ENCODE data around the gene SUPT3H.

SUPT3H gene

DNA sequence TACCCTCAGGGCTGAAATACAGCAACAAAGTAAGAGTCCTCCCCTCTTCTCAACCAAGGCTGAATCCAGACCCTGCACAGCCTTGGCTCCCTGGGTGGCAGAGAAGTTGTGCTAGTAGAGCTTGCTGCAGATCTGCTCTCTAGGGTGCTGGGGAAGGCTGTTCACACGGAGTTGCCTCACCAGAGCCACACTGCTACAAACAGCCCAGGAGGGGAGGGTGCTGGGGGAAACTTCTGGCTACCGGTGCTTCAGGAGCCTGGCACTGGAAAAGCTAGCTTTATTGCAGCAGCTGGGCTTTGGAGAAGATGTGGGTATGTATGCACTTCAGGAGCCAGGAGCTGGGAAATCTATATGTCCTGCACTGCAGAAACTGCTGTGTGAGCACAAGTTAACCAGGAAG lies 37.6 kb upstream of the SUPT3H start:
- TF ChIP-seq ZBTB7A (IDR thresholded peaks at IDR 0.05; ENCODE audit: low read depth) (no peak), RAD21 (IDR thresholded peaks at IDR 0.05; ENCODE audit: low read depth) (no peak), TCF12 (IDR thresholded peaks at IDR 0.05; ENCODE audit: low read depth) (no peak), TAF1 (IDR thresholded peaks at IDR 0.05; ENCODE audit: low read depth) (no peak), TEAD4 (IDR thresholded peaks at IDR 0.05) (no peak), YY1 (IDR thresholded peaks at IDR 0.05; ENCODE audit: low read depth) (no peak), FOXM1 (IDR thresholded peaks at IDR 0.05; ENCODE audit: borderline replicate concordance, low read depth) (no peak), CREB1 (IDR thresholded peaks at IDR 0.05; ENCODE audit: low read depth) (no peak), CEBPB (IDR thresholded peaks at IDR 0.05) (no peak), EGR1 (IDR thresholded peaks at IDR 0.05) (no peak)
- TF ChIP-seq, protein P1, sequence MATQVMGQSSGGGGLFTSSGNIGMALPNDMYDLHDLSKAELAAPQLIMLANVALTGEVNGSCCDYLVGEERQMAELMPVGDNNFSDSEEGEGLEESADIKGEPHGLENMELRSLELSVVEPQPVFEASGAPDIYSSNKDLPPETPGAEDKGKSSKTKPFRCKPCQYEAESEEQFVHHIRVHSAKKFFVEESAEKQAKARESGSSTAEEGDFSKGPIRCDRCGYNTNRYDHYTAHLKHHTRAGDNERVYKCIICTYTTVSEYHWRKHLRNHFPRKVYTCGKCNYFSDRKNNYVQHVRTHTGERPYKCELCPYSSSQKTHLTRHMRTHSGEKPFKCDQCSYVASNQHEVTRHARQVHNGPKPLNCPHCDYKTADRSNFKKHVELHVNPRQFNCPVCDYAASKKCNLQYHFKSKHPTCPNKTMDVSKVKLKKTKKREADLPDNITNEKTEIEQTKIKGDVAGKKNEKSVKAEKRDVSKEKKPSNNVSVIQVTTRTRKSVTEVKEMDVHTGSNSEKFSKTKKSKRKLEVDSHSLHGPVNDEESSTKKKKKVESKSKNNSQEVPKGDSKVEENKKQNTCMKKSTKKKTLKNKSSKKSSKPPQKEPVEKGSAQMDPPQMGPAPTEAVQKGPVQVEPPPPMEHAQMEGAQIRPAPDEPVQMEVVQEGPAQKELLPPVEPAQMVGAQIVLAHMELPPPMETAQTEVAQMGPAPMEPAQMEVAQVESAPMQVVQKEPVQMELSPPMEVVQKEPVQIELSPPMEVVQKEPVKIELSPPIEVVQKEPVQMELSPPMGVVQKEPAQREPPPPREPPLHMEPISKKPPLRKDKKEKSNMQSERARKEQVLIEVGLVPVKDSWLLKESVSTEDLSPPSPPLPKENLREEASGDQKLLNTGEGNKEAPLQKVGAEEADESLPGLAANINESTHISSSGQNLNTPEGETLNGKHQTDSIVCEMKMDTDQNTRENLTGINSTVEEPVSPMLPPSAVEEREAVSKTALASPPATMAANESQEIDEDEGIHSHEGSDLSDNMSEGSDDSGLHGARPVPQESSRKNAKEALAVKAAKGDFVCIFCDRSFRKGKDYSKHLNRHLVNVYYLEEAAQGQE (IDR thresholded peaks at IDR 0.05; ENCODE audit: low read depth) = no peak
- TF ChIP-seq, protein P2, sequence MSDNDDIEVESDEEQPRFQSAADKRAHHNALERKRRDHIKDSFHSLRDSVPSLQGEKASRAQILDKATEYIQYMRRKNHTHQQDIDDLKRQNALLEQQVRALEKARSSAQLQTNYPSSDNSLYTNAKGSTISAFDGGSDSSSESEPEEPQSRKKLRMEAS (IDR thresholded peaks at IDR 0.05) = no peak
- TF ChIP-seq, protein P3, sequence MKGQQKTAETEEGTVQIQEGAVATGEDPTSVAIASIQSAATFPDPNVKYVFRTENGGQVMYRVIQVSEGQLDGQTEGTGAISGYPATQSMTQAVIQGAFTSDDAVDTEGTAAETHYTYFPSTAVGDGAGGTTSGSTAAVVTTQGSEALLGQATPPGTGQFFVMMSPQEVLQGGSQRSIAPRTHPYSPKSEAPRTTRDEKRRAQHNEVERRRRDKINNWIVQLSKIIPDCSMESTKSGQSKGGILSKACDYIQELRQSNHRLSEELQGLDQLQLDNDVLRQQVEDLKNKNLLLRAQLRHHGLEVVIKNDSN (IDR thresholded peaks at IDR 0.05) = no peak

DNA sequence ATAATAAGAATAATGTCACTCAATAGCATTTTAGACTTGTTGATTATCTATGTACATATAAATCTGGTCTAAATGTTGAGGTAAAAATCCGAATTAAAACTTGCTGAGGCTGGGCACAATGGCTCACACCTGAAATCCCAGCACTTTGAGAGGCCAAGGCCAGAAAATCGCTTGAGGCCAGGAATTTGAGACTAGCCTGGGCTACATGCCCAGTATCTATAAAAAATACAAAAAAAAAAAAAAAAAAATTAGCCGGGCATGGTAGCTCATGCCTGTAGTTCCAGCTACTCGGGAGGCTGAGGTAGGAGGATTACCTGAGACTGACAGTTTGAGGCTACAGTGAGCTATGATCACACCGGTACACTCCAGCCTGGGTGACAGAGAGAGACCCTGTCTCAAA lies 34.2 kb upstream of the SUPT3H start:
- 0 out of 2 replicates have a peak, but pooled peaks have one; percentile 2 for TF ChIP-seq RAD21 (IDR thresholded peaks at IDR 0.05; ENCODE audit: low read depth)
- no peak for TF ChIP-seq ZBTB7A (IDR thresholded peaks at IDR 0.05; ENCODE audit: low read depth)
- peak; percentile 61 for TF ChIP-seq NFIC (IDR thresholded peaks at IDR 0.05)

DNA sequence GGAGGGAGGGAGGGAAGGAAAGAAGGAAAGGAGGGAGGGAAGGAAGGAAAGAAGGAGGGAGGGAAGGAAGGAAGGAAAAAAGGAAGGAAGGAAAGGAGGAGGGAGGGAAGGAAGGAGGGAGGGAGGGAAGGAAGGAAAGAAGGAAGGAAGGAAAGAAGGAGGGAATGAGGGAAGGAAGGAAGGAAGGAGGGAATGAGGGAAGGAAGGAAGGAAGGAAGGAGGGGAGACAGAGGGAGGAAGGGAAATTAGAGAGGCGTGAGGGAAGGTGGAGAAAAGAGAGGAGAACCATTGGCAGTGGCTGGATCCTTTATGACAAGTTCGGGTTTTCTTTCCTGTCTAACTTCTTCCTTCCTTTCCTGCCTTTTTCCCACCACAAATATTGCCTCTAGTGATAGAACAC lies 22.3 kb upstream of the SUPT3H start:
- TF ChIP-seq, protein P3 (IDR thresholded peaks at IDR 0.05) = no peak
- no peak for TF ChIP-seq EGR1 (IDR thresholded peaks at IDR 0.05)
- no peak for TF ChIP-seq TAF1 (IDR thresholded peaks at IDR 0.05; ENCODE audit: low read depth)
- TF ChIP-seq CEBPB (IDR thresholded peaks at IDR 0.05) = no peak
- no peak for TF ChIP-seq NFIC (IDR thresholded peaks at IDR 0.05)
- TF ChIP-seq, protein P1 (IDR thresholded peaks at IDR 0.05; ENCODE audit: low read depth) = no peak
- no peak for TF ChIP-seq TCF12 (IDR thresholded peaks at IDR 0.05; ENCODE audit: low read depth)
- no peak for TF ChIP-seq TEAD4 (IDR thresholded peaks at IDR 0.05)
- no peak for TF ChIP-seq FOXM1 (IDR thresholded peaks at IDR 0.05; ENCODE audit: borderline replicate concordance, low read depth)
- TF ChIP-seq, protein P2 (IDR thresholded peaks at IDR 0.05) = no peak
- no peak for TF ChIP-seq CREB1 (IDR thresholded peaks at IDR 0.05; ENCODE audit: low read depth)
- no peak for TF ChIP-seq EP300 (IDR thresholded peaks at IDR 0.05; ENCODE audit: borderline replicate concordance)
- no peak for TF ChIP-seq ZBTB7A (IDR thresholded peaks at IDR 0.05; ENCODE audit: low read depth)

DNA sequence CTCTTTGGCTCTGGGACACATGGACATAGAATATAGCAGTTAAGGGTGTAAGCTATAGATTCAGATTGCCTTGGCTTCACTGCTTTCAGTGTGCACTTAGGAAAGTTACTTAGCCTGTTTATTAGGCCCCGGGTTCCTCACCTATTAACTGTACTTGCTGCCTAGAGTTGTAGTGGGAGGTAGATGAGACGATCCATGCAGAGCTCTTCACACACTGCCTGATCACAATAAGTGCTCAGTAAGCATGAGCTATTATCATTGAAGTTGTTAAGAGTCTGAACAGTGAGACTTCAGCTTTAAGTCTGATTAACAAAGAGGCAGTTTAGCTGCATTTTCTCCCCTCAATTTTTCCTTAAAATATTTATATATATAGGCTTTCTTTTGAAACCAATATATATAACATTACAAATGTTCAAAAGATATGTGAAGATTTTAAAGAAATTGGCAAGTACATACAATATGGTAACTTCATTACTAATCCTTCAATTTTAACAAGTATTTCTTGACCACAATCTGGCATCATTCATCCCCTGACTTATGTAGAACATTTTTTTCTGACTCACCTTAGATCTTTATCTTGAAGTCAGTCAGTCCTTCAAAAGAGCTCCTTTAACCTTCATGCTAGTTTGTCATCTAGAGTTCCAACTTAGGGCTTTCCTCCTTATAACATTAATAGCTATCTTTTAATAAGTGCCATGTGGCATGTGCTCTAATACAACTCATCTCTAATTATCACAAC lies 20.5 kb upstream of the SUPT3H start:
- no peak for TF ChIP-seq RAD21 (IDR thresholded peaks at IDR 0.05; ENCODE audit: low read depth)
- TF ChIP-seq YY1 (IDR thresholded peaks at IDR 0.05; ENCODE audit: low read depth) = no peak
- no peak for TF ChIP-seq CEBPB (IDR thresholded peaks at IDR 0.05)
- TF ChIP-seq TAF1 (IDR thresholded peaks at IDR 0.05; ENCODE audit: low read depth) = no peak
- no peak for TF ChIP-seq FOXM1 (IDR thresholded peaks at IDR 0.05; ENCODE audit: borderline replicate concordance, low read depth)
- TF ChIP-seq, protein P1 (IDR thresholded peaks at IDR 0.05; ENCODE audit: low read depth) = no peak
- TF ChIP-seq CREB1 (IDR thresholded peaks at IDR 0.05; ENCODE audit: low read depth) = no peak
- TF ChIP-seq, protein P3 (IDR thresholded peaks at IDR 0.05) = no peak
- TF ChIP-seq, protein P2 (IDR thresholded peaks at IDR 0.05) = no peak
- no peak for TF ChIP-seq NFIC (IDR thresholded peaks at IDR 0.05)
- TF ChIP-seq EGR1 (IDR thresholded peaks at IDR 0.05) = no peak
